ENCODE data around the gene GPR157. TPM values are rescaled to one million over a fixed set of nuclear protein-coding genes. Genes with fewer than 3 reads are reported as not detected.

The GPR157 gene
- total and polyA plus RNA-seq, 2 of the 13 experiments (the other 11 are each of a cell fraction or from before 2014, with no cell fraction given), result 10.1 to 19.2 TPM

DNA sequence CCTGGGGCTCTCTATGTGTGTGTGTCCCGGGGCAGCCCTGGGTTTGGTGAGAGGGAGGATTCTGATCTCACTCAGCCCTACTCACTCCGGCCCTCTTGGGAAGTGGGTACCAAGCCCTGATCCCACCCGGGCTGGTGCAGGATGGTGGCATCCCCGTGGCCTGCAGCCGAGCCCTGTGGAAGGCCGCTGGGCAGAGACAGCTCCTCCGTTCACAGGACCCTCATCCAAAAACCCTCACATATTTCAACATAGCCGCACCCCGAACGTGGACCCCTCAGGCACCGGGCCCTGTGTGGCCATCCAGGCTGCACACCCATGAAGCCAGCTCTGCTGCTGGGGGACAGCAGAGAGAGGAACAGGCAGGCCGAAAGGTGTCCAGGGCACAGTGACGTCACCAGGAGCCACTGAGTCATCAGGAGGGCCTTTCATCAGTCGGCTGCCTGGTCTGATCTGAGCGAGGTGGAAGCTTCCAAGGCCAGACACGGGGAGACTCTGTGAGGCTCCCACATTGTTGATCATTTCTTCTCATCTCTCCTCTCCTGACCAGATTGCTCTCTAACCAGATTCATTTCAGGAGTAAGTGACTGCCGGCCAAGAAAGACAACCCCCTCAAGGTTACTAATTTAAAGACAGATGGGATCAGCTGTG lies 16.2 kb upstream of the GPR157 start (continued):
- TF ChIP-seq, protein P1, sequence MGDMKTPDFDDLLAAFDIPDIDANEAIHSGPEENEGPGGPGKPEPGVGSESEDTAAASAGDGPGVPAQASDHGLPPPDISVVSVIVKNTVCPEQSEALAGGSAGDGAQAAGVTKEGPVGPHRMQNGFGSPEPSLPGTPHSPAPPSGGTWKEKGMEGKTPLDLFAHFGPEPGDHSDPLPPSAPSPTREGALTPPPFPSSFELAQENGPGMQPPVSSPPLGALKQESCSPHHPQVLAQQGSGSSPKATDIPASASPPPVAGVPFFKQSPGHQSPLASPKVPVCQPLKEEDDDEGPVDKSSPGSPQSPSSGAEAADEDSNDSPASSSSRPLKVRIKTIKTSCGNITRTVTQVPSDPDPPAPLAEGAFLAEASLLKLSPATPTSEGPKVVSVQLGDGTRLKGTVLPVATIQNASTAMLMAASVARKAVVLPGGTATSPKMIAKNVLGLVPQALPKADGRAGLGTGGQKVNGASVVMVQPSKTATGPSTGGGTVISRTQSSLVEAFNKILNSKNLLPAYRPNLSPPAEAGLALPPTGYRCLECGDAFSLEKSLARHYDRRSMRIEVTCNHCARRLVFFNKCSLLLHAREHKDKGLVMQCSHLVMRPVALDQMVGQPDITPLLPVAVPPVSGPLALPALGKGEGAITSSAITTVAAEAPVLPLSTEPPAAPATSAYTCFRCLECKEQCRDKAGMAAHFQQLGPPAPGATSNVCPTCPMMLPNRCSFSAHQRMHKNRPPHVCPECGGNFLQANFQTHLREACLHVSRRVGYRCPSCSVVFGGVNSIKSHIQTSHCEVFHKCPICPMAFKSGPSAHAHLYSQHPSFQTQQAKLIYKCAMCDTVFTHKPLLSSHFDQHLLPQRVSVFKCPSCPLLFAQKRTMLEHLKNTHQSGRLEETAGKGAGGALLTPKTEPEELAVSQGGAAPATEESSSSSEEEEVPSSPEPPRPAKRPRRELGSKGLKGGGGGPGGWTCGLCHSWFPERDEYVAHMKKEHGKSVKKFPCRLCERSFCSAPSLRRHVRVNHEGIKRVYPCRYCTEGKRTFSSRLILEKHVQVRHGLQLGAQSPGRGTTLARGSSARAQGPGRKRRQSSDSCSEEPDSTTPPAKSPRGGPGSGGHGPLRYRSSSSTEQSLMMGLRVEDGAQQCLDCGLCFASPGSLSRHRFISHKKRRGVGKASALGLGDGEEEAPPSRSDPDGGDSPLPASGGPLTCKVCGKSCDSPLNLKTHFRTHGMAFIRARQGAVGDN (CRISPR knock-in tag; IDR thresholded peaks at IDR 0.05), result peak; percentile 54
- TF ChIP-seq SATB2 (CRISPR knock-in tag; IDR thresholded peaks at IDR 0.05), result no peak
- TF ChIP-seq ZNF589 (CRISPR knock-in tag; conservative IDR thresholded peaks at IDR 0.05), result no peak
- TF ChIP-seq ATF7 (IDR thresholded peaks at IDR 0.05), result peak; percentile 94
- TF ChIP-seq ATF7 (CRISPR knock-in tag; IDR thresholded peaks at IDR 0.05), result no peak
- TF ChIP-seq ZNF383 (CRISPR knock-in tag; IDR thresholded peaks at IDR 0.05; ENCODE audit: borderline replicate concordance), result no peak
- peak; percentile 33; the same call in 1 of the 2 replicates for TF ChIP-seq ZNF670 (CRISPR knock-in tag; IDR thresholded peaks at IDR 0.05; ENCODE audit: borderline replicate concordance)
- no peak for TF ChIP-seq KDM2A (CRISPR knock-in tag; IDR thresholded peaks at IDR 0.05; ENCODE audit: borderline replicate concordance, low read depth)
- TF ChIP-seq, protein P2, sequence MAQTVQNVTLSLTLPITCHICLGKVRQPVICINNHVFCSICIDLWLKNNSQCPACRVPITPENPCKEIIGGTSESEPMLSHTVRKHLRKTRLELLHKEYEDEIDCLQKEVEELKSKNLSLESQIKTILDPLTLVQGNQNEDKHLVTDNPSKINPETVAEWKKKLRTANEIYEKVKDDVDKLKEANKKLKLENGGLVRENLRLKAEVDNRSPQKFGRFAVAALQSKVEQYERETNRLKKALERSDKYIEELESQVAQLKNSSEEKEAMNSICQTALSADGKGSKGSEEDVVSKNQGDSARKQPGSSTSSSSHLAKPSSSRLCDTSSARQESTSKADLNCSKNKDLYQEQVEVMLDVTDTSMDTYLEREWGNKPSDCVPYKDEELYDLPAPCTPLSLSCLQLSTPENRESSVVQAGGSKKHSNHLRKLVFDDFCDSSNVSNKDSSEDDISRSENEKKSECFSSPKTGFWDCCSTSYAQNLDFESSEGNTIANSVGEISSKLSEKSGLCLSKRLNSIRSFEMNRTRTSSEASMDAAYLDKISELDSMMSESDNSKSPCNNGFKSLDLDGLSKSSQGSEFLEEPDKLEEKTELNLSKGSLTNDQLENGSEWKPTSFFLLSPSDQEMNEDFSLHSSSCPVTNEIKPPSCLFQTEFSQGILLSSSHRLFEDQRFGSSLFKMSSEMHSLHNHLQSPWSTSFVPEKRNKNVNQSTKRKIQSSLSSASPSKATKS (CRISPR knock-in tag; IDR thresholded peaks at IDR 0.05), result no peak
- no peak for TF ChIP-seq FIP1L1 (IDR thresholded peaks at IDR 0.05; ENCODE audit: borderline replicate concordance, insufficient read depth, low read depth, low read length)
- no peak for TF ChIP-seq ELF3 (CRISPR knock-in tag; IDR thresholded peaks at IDR 0.05)
- TF ChIP-seq, protein P3, sequence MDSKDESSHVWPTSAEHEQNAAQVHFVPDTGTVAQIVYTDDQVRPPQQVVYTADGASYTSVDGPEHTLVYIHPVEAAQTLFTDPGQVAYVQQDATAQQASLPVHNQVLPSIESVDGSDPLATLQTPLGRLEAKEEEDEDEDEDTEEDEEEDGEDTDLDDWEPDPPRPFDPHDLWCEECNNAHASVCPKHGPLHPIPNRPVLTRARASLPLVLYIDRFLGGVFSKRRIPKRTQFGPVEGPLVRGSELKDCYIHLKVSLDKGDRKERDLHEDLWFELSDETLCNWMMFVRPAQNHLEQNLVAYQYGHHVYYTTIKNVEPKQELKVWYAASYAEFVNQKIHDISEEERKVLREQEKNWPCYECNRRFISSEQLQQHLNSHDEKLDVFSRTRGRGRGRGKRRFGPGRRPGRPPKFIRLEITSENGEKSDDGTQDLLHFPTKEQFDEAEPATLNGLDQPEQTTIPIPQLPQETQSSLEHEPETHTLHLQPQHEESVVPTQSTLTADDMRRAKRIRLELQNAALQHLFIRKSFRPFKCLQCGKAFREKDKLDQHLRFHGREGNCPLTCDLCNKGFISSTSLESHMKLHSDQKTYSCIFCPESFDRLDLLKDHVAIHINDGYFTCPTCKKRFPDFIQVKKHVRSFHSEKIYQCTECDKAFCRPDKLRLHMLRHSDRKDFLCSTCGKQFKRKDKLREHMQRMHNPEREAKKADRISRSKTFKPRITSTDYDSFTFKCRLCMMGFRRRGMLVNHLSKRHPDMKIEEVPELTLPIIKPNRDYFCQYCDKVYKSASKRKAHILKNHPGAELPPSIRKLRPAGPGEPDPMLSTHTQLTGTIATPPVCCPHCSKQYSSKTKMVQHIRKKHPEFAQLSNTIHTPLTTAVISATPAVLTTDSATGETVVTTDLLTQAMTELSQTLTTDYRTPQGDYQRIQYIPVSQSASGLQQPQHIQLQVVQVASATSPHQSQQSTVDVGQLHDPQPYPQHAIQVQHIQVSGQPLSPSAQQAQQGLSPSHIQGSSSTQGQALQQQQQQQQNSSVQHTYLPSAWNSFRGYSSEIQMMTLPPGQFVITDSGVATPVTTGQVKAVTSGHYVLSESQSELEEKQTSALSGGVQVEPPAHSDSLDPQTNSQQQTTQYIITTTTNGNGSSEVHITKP (CRISPR knock-in tag; IDR thresholded peaks at IDR 0.05; ENCODE audit: low read depth), result peak; percentile 93
- no peak for TF ChIP-seq CHD4 (IDR thresholded peaks at IDR 0.05; ENCODE audit: borderline replicate concordance, low read length)
- TF ChIP-seq TEAD3 (CRISPR knock-in tag; optimal IDR thresholded peaks at IDR 0.05; ENCODE audit: borderline replicate concordance), result peak; percentile 20
- TF ChIP-seq CREM (IDR thresholded peaks at IDR 0.05), result peak; percentile 76
- no peak for TF ChIP-seq CREM (CRISPR knock-in tag; IDR thresholded peaks at IDR 0.05)
- TF ChIP-seq ZFP36 (IDR thresholded peaks at IDR 0.05; ENCODE audit: borderline replicate concordance, low read depth, low read length, partially characterized antibody), result no peak

Measured in HepG2 (cell line).